Heart left ventricle (tissue), 16 donors: ENCODE measurements around the gene ELOVL3. TPM values are rescaled to one million over a fixed set of nuclear protein-coding genes. Genes with fewer than 3 reads are reported as not detected.

ENCODE experiments used
- ATAC-seq, 4 donors: fragments of 200-7000 bp; cut with Tn5 transposase; one replicate each; pipeline ENCODE4 v1.9.1; 2020 to 2022; ENCODE audit warnings: moderate library complexity in 4 of 4, mild to moderate bottlenecking in 3 of 4, moderate number of reproducible peaks in 1 of 4
- DNase-seq, 5 donors: peaks; one replicate each; pipeline ENCODE4 v3.0.0-alpha.2; 2020
- H3K27ac ChIP-seq, 12 donors: fragments of 200-600 bp; sonication (generic) in 4 of 12; one replicate each; pipeline versions ENCODE4 v1.5.0 to v1.8.0; 2016 to 2022; ENCODE audit warnings: mild to moderate bottlenecking in 2 of 12
- H3K27me3 ChIP-seq, 9 donors: fragments of 200-600 bp; sonication (generic) in 2 of 9; one replicate each; pipeline versions ENCODE4 v1.5.1 to v1.8.0; 2016 to 2022; ENCODE audit warnings: mild to moderate bottlenecking in 3 of 9
- H3K36me3 ChIP-seq, 9 donors: fragments of 200-600 bp; sonication (generic) in 2 of 9; one replicate each; pipeline versions ENCODE4 v1.5.0 to v1.8.0; 2018 to 2022; ENCODE audit warnings: mild to moderate bottlenecking in 2 of 9
- H3K4me1 ChIP-seq, 12 donors: fragments of 200-600 bp; sonication (generic) in 4 of 12; one replicate each; pipeline versions ENCODE4 v1.5.0 to v1.8.0; 2016 to 2022; ENCODE audit warnings: mild to moderate bottlenecking in 3 of 12
- H3K4me3 ChIP-seq, 12 donors: fragments of 200-600 bp; sonication (generic) in 4 of 12; one replicate each; pipeline versions ENCODE4 v1.5.0 to v1.8.0; 2017 to 2022; ENCODE audit warnings: mild to moderate bottlenecking in 9 of 12, moderate library complexity in 4 of 12
- H3K9me3 ChIP-seq, 12 donors: fragments of 200-600 bp; sonication (generic) in 4 of 12; one replicate each; pipeline versions ENCODE4 v1.5.0 to v1.8.0; 2016 to 2022; ENCODE audit warnings: mild to moderate bottlenecking in 1 of 12
- POLR2A ChIP-seq, 2 donors: fragments of 450-650 bp; IDR thresholded peaks; one replicate each; pipeline ENCODE4 v1.6.1; 2017; ENCODE audit warnings: antibody characterized with exemption in 2 of 2, mild to moderate bottlenecking in 2 of 2, moderate library complexity in 2 of 2
- WGBS, 4 donors: extraction: QIAGEN DNeasy Blood & Tissue Kit in 2 of 4; methylation state at CpG; one replicate each; pipeline versions ENCODE4 v1.1.5 to v1.1.7; 2013 to 2018; 5-methylcytosine and 5-hydroxymethylcytosine counted together
- intact Hi-C, 10 donors: fragments of 100-400 bp; cut with DNase I; formaldehyde crosslinking; loops; one replicate each; pipeline versions ENCODE4 v1.11.1 to v1.14.2; 2022
- polyA plus RNA-seq, 2 donors: library from polyadenylated mRNA; stranded (reverse); fragments of 200-250 nt; gene quantifications; one replicate each; pipeline ENCODE4 v1.2.3, GENCODE V29; 2013
- total RNA-seq, 9 donors: library from RNA; depleted of rRNA in 2 of 9; stranded (reverse); fragments of >200 nt in 2 of 9; fragmentation: NEBNext Ultra II Directional in 3 of 9; extraction: Animal tissue kit (Norgen Biotek cat#: 25700) in 3 of 9; gene quantifications; one replicate each; pipeline versions ENCODE4 v1.1.0 to v1.2.4, GENCODE V29; 2016 to 2023
- TF ChIP-seq, protein P1 (sequence below), 12 donors: fragments of 200-600 bp; sonication (generic) in 4 of 12; IDR thresholded peaks; one replicate each; pipeline versions ENCODE4 v1.5.0 to v1.8.0; 2018 to 2022; ENCODE audit warnings: antibody characterized with exemption in 12 of 12, mild to moderate bottlenecking in 5 of 12
- donor health status: ischemic (EF 13 %, LVEDD 7.1; RV severe dilation, severe dysfunction).
- donor health status: healthy with polysubstance abuse.
- donor health status: DM: no; HTN: yes; CAD: no.
- donor health status: DM: no; HTN: no; CAD: no.
- donor health status: ischemic (EF 25% LVEDD 6.9; RV normal size, moderate dysfunction).
- donor health status: ischemic (EF 25% LVEDD 5.7; RV mildly dilated, moderate dysfunction).
- donor health status: healthy.
- donor health status: DM: yes; HTN: yes; CAD: no.
- donor health status: ischemic (EF 35%, LVEDD 5.7; RV mildly dilated, moderate dysfunction).
- donor health status: nonischemic (EF 11% LVEDD 7.7; RV severe dilation, severe dysfunction).
- donor health status: DM: yes; HTN: yes; CAD: no.
- donor health status: PGD.
- donor health status: ischemic (EF 29% LVEDD 5.4; RV normal size, mild dysfunction).
- donor health status: nonischemic (EF 23%, LVEDD 6.1; RV moderate dilation, normal function).

The ELOVL3 gene
- total and polyA plus RNA-seq, 11 donors = 0.17 to 0.25 (median 0.20) TPM; not detected in 8

DNA sequence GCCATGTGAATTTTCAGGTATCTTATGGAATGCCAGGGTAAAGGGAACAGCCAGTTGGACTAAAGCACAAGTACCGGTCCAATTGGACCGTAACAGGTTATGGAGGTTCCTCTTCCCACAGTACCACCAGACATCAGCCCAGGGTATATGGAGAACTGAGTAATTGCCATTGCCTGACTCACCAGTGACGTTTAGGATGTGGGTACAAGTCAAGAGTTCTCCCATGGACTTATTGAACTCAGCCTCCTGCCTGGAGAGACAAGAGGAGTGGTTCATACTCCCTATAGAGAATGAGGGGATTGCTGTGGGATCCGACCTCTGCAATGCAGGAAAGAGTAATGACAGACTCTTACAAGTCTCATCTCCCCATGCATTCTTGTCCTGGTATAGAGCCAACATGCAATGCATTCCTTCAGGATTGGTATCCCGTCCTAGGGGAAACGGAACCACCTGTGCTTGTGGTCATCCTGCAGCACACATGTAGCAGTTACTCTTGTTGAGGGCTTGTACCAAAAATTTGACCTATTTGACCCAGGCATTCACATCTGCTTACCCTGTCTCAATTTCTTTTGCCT lies 30.7 kb upstream of the ELOVL3 start:
- ATAC-seq = no peak
- Histone ChIP-seq H3K27me3 (no peaks in the 10 kb centered on the region), H3K36me3 (no peaks in the 10 kb centered on the region), H3K27ac (no peak overlapping the region), H3K4me3 (no peak overlapping the region), H3K9me3 (peaks cover 0 to 3% (median 0%) of the 10 kb centered on the region in 12 donors), H3K4me1 (no peaks in the 10 kb centered on the region)
- intact Hi-C loops = no loop called here
- no peak for DNase-seq
- WGBS, 4 donors = 79 to 85% (median 81%) methylated on average over 6 of the region's 6 CpGs
- TF ChIP-seq, protein P1, sequence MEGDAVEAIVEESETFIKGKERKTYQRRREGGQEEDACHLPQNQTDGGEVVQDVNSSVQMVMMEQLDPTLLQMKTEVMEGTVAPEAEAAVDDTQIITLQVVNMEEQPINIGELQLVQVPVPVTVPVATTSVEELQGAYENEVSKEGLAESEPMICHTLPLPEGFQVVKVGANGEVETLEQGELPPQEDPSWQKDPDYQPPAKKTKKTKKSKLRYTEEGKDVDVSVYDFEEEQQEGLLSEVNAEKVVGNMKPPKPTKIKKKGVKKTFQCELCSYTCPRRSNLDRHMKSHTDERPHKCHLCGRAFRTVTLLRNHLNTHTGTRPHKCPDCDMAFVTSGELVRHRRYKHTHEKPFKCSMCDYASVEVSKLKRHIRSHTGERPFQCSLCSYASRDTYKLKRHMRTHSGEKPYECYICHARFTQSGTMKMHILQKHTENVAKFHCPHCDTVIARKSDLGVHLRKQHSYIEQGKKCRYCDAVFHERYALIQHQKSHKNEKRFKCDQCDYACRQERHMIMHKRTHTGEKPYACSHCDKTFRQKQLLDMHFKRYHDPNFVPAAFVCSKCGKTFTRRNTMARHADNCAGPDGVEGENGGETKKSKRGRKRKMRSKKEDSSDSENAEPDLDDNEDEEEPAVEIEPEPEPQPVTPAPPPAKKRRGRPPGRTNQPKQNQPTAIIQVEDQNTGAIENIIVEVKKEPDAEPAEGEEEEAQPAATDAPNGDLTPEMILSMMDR (IDR thresholded peaks at IDR 0.05) = no peak
- no peak for TF ChIP-seq POLR2A (IDR thresholded peaks at IDR 0.05)

DNA sequence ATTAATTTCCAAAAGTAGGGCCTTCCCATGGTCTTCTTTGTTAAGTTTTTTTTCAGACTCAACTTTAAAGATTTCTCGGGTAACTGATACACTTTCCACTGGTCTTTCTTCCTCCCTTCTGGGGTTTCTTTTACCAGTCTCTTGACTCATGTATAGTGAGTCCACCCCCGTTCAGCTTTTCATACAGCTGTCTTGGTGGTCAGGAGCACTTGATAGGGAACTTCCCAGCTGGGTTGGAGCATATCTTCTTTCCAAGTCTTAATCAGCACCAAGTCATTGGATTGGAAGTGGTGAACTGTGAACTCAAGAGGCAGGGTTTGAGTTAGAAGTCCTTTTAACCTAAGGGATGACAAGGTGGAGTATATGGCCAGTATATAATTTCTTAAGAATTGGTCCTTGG lies 29.2 kb upstream of the ELOVL3 start:
- Histone ChIP-seq H3K36me3 (no peaks in the 10 kb centered on the region), H3K27ac (no peak overlapping the region), H3K27me3 (no peaks in the 10 kb centered on the region), H3K4me1 (no peaks in the 10 kb centered on the region), H3K4me3 (no peak overlapping the region), H3K9me3 (peaks cover 0 to under 1% (median 0%) of the 10 kb centered on the region in 12 donors)
- intact Hi-C loops = no loop called here
- DNase-seq = no peak
- TF ChIP-seq, protein P1 (IDR thresholded peaks at IDR 0.05) = no peak
- TF ChIP-seq POLR2A (IDR thresholded peaks at IDR 0.05) = no peak
- ATAC-seq = no peak
- WGBS, 4 donors = 66 to 86% (median 72%) methylated on average over 2 of the region's 2 CpGs

DNA sequence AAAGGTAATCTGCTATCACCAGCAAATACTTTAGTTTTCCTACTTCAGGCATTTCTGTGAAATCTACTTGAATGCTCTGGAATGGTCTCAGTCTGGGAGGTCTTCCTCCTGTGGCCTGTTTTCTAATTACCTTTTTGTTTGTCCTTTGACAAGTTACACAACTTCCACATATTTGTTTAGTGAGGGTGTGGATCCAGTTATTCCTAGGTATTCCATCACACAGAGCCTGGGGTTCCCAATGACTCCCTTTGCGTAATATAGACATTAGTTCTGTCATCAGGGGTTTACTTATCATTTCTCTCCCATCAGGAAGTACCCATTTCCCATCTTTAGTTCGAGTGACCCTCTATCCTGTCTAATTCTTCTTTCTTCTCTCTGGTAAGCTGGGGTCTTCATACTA lies 28.1 kb upstream of the ELOVL3 start:
- H3K27me3 ChIP-seq = no peaks in the 10 kb centered on the region
- no peaks in the 10 kb centered on the region for H3K9me3 ChIP-seq
- intact Hi-C loops = no loop called here
- TF ChIP-seq, protein P1 (IDR thresholded peaks at IDR 0.05) = no peak
- no peak for TF ChIP-seq POLR2A (IDR thresholded peaks at IDR 0.05)
- ATAC-seq (no peak), DNase-seq (no peak)
- no peaks in the 10 kb centered on the region for H3K36me3 ChIP-seq
- 69 to 72% (median 70%) methylated on average over 2 of the region's 2 CpGs for WGBS, 4 donors
- no peak overlapping the region for H3K4me3 ChIP-seq
- no peak overlapping the region for H3K27ac ChIP-seq
- no peaks in the 10 kb centered on the region for H3K4me1 ChIP-seq

DNA sequence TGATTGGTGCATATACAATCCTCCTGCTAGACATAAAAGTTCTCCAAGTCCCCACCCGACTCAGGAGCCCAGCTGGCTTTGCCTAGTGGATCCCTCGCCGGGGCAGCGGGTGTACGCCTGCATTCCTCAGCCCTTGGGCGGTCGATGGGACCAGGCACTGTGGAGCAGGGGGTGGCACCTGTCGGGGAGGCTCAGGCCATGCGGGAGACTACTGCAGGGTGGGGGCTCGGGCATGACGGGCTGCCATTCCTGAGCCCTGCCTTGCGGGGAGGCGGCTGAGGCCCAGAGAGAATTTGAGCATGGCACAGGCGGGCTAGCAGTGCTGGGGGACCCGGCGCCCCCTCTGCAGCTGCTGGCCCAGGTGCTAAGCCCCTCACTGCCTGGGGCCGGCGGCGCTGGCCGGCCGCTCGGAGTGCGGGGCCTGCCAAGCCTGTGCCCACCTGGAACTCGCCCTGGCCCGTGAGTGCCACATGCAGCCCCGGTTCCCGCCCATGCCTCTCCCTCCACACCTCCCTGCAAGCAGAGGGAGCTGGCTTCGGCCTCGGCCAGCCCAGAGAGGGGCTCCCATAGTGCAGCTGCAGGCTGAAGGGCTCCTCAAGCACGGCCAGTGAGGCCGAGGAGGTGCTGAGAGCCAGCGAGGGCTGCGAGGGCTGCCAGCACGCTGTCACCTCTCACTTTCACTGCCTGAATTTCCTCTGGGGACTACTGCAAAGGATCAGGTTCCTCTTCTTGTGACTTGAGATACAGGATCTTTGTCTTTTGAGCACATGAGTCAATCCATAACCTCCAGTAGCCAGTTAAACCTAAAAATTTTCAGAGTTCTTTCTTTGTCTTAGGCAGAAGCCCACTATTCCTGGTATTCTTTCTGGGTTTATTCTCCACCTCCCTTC lies 25.1 kb upstream of the ELOVL3 start:
- no peak overlapping the region for H3K4me3 ChIP-seq
- WGBS, 4 donors = 83 to 90% (median 87%) methylated on average over 18 to 34 of the region's 34 CpGs
- intact Hi-C loops = no loop called here
- no peaks in the 10 kb centered on the region for H3K36me3 ChIP-seq
- TF ChIP-seq, protein P1 (IDR thresholded peaks at IDR 0.05) = no peak
- no peak for TF ChIP-seq POLR2A (IDR thresholded peaks at IDR 0.05)
- DNase-seq (no peak), ATAC-seq (peak in 1 of 4 donors; percentile 31)
- H3K9me3 ChIP-seq = peaks cover 0 to 15% (median 3%) of the 10 kb centered on the region in 12 donors
- H3K4me1 ChIP-seq = no peaks in the 10 kb centered on the region
- H3K27me3 ChIP-seq = no peaks in the 10 kb centered on the region
- no peak overlapping the region for H3K27ac ChIP-seq
